Measurements from ENCODE around the gene CCDC39. TPM values are rescaled to one million over a fixed set of nuclear protein-coding genes. Genes with fewer than 3 reads are reported as not detected.

Gene CCDC39
- total RNA-seq, 1 experiment from 2014 or later: not detected

Small RNA genes lying within 50 kb of the gene (small RNA-seq; reads per million reads assigned to genes)
- gene AC068298.1 (0 to 0.06 reads per million in 2 experiments), gene RNU6-486P (0 reads per million in 2 experiments)

Other genes with a start within 250 kb of the CCDC39 start
- gene TTC14, start 77.3 kb downstream of the CCDC39 start, total RNA-seq (2014; rRNA removed; shearing (Covaris generic)): 19.0 and 23.9 TPM in 2 replicates
- gene FXR1, start 233.2 kb upstream of the CCDC39 start, total RNA-seq (2014; rRNA removed; shearing (Covaris generic)): 108 and 132 TPM in 2 replicates